ENCODE measurements around the gene SRSF3. TPM values are rescaled to one million over a fixed set of nuclear protein-coding genes. Genes with fewer than 3 reads are reported as not detected.
"Not testable (repeated sequence)": the region's sequence is repeated elsewhere in the genome, so short reads cannot be mapped to it uniquely, and the experiment has no call there.

SRSF3 gene
- total and polyA plus RNA-seq, 2 donors, result 152 to 285 TPM

DNA sequence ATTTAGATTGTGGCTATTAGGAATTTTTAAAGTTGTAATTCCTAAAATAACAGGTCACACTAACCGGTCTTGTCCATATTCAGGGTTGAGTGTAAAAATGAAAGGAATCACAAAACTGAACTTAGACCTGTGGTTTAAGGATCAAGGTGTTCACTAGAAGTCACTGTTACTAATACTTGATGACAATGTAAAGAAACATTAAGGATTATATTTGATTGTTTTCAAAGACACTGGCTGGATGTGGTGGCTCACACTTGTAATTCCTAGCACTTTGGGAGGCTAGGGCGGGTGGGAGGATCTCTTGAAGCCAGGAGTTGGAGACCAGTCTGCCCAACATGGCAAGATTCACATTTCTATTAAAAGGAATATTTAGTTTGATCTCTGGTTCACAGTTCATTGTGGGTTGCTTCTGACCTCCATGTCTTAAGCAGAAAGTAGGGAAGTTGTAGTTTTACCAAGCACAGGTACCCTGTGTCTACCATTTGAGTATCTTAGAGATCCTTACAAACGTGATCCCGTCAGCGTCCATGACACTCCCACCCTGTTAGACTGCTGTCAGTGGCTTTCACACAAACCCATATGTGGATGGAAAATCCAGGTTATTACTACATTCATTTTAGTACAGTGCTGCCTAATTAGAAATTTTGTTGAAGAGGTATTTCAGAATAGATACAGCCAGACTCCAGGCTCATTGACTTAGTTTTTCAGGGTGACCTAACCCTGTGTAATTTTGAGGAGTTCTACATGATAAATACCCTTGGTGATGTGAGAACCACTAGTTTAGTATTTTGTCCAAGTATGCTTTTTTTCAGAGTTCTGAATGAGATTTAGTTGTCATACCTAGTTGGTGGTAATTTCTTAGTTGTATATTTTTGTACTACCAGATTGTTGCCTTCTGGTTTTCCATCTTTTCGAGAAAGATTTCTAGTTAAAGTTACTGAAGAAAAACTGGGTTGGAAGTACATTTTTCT is 10.2 kb downstream of the SRSF3 start:
- no peaks in the 10 kb centered on the region for H3K4me1 ChIP-seq (ENCODE audit: insufficient read depth)
- H3K36me3 ChIP-seq (ENCODE audit: insufficient read depth), result peaks cover 14% of the 10 kb centered on the region
- H3K4me3 ChIP-seq (ENCODE audit: low read depth, low read length), result no peak overlapping the region
- 89% methylated on average over 6 of the region's 6 CpGs for WGBS
- DNase-seq (ENCODE audit: extremely low spot score), result no peak
- H3K27ac ChIP-seq (ENCODE audit: low read depth), result no peak overlapping the region

- H3K4me1 ChIP-seq (ENCODE audit: insufficient read depth), result no peaks in the 10 kb centered on the region
- no peak overlapping the region for H3K27ac ChIP-seq (ENCODE audit: low read depth)
- H3K36me3 ChIP-seq (ENCODE audit: insufficient read depth), result peaks cover 11% of the 10 kb centered on the region
- WGBS, result 84% methylated on average over 5 of the region's 5 CpGs
- H3K4me3 ChIP-seq (ENCODE audit: low read depth, low read length), result no peak overlapping the region
- DNase-seq (ENCODE audit: extremely low spot score), result no peak
Observed at GRCh38 chr6:36605143-36605542, 11.0 kb downstream of the SRSF3 start.

GRCh38 chr6:36605560-36606391 is 11.6 kb downstream of the SRSF3 start:
- Histone ChIP-seq H3K36me3 (ENCODE audit: insufficient read depth) (peaks cover 11% of the 10 kb centered on the region), H3K4me1 (ENCODE audit: insufficient read depth) (no peaks in the 10 kb centered on the region), H3K4me3 (ENCODE audit: low read depth, low read length) (no peak overlapping the region), H3K27ac (ENCODE audit: low read depth) (no peak overlapping the region)
- DNase-seq (ENCODE audit: extremely low spot score), result no peak
- 69% methylated on average over 7 of the region's 7 CpGs for WGBS

DNA sequence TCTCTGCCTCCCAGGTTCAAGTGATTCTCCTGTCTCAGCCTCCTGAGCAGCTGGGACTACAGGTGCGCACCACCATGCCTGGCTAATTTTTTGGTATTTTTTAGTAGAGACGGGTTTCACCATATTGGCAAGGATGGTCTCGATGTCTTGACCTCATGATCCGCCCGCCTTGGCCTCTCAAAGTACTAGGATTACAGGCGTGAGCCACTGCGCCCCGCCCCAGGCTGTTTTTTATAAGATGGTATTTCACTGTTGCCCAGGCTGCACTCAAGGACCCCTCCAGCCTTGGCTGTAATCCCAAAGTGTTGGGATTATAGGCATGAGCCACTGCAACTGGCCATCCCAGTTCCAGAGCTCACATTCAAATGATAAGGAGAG is 13.1 kb downstream of the SRSF3 start:
- not testable (repeated sequence) for H3K4me3 ChIP-seq (ENCODE audit: low read depth, low read length); H3K4me1 ChIP-seq (ENCODE audit: insufficient read depth); H3K36me3 ChIP-seq (ENCODE audit: insufficient read depth); DNase-seq (ENCODE audit: extremely low spot score); H3K27ac ChIP-seq (ENCODE audit: low read depth)
- WGBS, result 48% methylated on average over 8 of the region's 8 CpGs

GRCh38 chr6:36607683-36608386 is 13.7 kb downstream of the SRSF3 start:
- no peaks in the 10 kb centered on the region for H3K4me1 ChIP-seq (ENCODE audit: insufficient read depth)
- no peak overlapping the region for H3K27ac ChIP-seq (ENCODE audit: low read depth)
- no peak for DNase-seq (ENCODE audit: extremely low spot score)
- peaks cover 8% of the 10 kb centered on the region for H3K36me3 ChIP-seq (ENCODE audit: insufficient read depth)
- WGBS, result 46% methylated on average over 10 of the region's 10 CpGs
- no peak overlapping the region for H3K4me3 ChIP-seq (ENCODE audit: low read depth, low read length)

DNA sequence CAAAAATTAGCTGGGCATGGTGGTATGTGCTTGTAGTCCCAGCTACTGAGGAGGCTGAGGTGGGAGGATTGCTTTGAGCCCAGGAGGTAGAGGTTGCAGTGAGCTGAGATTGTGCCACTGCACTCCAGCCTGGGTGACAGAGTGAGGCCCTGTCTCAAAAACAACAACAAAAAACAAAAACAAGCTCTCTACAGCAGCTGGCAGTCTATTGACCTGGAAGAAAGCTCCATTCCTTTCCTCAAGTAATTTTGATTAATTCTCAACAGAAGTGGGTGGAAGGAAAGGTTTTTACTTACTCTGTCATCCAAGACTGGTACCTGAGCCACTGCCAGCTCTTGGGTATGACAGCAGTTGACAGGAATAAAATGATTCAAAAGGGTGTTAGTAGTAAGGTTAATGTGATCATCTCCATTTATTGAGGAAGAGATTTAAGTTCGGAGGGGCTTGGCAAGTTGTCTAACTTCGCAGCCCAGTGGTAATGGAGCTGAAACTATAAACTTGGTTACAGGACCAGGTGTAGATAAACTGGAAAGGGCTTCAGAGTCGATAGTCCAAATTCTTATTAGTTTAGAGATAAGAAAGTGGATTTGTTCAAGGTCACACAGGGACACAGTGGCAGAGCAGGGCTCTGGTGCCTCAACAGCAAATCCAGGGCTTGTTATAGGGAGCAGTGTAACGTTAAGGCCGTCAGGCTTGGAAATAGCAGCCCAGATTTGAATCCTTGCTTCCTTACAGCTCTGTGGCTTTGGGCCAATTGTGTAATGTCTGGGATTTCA is 14.8 kb downstream of the SRSF3 start:
- 41% methylated on average over 5 of the region's 5 CpGs for WGBS
- DNase-seq (ENCODE audit: extremely low spot score), result no peak
- Histone ChIP-seq H3K36me3 (ENCODE audit: insufficient read depth) (peaks cover 8% of the 10 kb centered on the region), H3K4me3 (ENCODE audit: low read depth, low read length) (no peak overlapping the region), H3K4me1 (ENCODE audit: insufficient read depth) (no peaks in the 10 kb centered on the region), H3K27ac (ENCODE audit: low read depth) (no peak overlapping the region)

DNA sequence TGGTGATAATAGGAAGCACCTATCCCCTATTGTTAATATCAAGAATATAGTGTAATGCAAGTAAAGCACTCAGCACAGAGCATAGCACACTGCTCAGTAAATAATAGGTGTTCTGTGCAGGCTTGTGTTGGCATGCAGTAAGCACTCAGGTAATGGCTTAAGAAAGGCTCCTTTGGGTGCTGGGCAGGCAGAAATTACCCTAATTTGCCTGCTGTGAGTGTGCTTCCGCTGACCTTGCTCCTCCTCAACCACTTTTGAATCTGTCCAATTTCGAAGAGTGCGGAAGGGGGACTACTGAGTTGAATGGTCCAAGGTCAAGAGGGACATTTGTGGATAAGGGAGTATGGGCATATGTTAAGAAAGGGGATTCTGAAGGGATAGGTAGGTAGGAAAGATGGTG is 15.4 kb downstream of the SRSF3 start:
- DNase-seq (ENCODE audit: extremely low spot score), result no peak
- H3K36me3 ChIP-seq (ENCODE audit: insufficient read depth), result peaks cover 6% of the 10 kb centered on the region
- H3K4me1 ChIP-seq (ENCODE audit: insufficient read depth), result no peaks in the 10 kb centered on the region
- no peak overlapping the region for H3K27ac ChIP-seq (ENCODE audit: low read depth)
- H3K4me3 ChIP-seq (ENCODE audit: low read depth, low read length), result no peak overlapping the region
- 96% methylated on average over 3 of the region's 3 CpGs for WGBS

- 90% methylated on average over 14 of the region's 14 CpGs for WGBS
- no peak overlapping the region for H3K4me3 ChIP-seq (ENCODE audit: low read depth, low read length)
- no peak overlapping the region for H3K27ac ChIP-seq (ENCODE audit: low read depth)
- no peaks in the 10 kb centered on the region for H3K4me1 ChIP-seq (ENCODE audit: insufficient read depth)
- no peak for DNase-seq (ENCODE audit: extremely low spot score)
- peaks cover 6% of the 10 kb centered on the region for H3K36me3 ChIP-seq (ENCODE audit: insufficient read depth)
Observed at GRCh38 chr6:36610041-36610955, 16.1 kb downstream of the SRSF3 start.

DNA sequence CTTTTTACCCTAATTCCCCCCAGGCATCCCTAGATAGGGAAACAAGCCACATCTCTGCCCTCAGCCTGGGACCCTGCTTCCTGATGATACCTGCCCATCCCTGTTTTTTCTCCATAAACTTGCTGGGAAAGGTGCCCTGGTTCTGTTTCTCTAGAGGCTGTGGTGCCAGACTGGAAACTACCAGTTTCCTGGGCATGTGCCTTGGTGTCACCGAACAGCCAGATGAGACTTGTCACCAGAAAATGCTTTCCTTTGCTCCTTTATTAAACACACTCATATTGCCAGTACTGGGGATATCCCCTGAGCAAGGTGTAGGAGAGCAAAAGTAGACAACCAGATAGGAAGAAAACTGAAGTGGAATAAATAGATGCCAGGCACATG is 16.8 kb downstream of the SRSF3 start:
- Histone ChIP-seq H3K27ac (ENCODE audit: low read depth) (no peak overlapping the region), H3K36me3 (ENCODE audit: insufficient read depth) (peaks cover 6% of the 10 kb centered on the region), H3K4me1 (ENCODE audit: insufficient read depth) (no peaks in the 10 kb centered on the region), H3K4me3 (ENCODE audit: low read depth, low read length) (no peak overlapping the region)
- DNase-seq (ENCODE audit: extremely low spot score), result no peak
- 90% methylated on average over 1 of the region's 1 CpG for WGBS

DNA sequence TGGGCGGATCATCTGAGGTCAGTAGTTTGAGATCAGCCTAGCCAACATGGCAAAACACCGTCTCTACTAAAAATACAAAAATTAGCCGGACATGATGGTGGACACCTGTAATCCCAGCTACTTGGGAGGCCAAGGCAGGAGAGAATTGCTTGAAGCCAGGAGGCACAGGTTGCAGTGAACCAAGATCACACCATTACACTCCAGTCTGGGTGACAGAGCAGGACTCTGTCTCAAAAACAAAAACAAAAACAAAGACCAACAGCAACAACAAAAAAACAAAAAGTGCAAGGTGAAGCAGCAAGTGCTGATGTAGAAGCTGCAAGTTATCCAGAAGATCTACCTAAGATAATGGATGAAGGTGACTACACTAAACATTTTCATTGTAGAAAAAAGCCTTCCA is 17.5 kb downstream of the SRSF3 start:
- not testable (repeated sequence) for DNase-seq (ENCODE audit: extremely low spot score); H3K36me3 ChIP-seq (ENCODE audit: insufficient read depth)
- WGBS, result 84% methylated on average over 3 of the region's 3 CpGs

DNA sequence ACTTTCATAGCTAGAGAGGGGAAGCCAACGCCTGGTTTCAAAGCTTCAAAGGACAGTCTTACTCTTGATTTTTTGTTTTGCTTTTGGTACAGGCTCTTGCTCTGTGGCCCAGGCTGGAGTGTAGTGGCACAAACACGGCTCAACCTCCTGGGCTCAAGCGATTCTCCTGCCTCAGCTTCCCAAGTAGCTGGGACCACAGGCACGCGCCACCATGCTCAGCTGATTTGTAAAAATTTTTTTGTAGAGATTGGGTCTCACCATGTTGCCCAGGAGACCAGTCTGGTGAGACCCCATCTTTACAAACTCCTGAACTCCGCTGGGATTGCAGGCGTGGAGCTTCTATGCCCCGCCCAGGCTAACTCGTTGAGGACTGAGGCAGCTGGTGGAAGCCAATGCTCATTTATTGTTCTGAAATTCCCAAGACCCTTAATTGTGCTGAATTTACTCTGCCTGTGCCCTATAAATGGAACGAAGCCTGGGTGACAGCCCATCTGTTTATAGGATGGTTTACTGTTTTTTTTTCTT is 18.0 kb downstream of the SRSF3 start:
- 96% methylated on average over 10 of the region's 10 CpGs for WGBS
- no peaks in the 10 kb centered on the region for H3K4me1 ChIP-seq (ENCODE audit: insufficient read depth)
- no peak overlapping the region for H3K27ac ChIP-seq (ENCODE audit: low read depth)
- DNase-seq (ENCODE audit: extremely low spot score), result no peak
- peaks cover 4% of the 10 kb centered on the region for H3K36me3 ChIP-seq (ENCODE audit: insufficient read depth)
- no peak overlapping the region for H3K4me3 ChIP-seq (ENCODE audit: low read depth, low read length)

More for the DNA sequence above, 17.5 kb downstream of the SRSF3 start:
- H3K27ac ChIP-seq (ENCODE audit: low read depth); H3K4me3 ChIP-seq (ENCODE audit: low read depth, low read length); H3K4me1 ChIP-seq (ENCODE audit: insufficient read depth): not testable (repeated sequence)
